Lung (tissue), 12 donors: Measurements from ENCODE around the gene KIAA0825. TPM values are rescaled to one million over a fixed set of nuclear protein-coding genes. Genes with fewer than 3 reads are reported as not detected.
A peak's percentile ranks its signal among the peaks of the same experiment; 100 is the strongest.

Experiments
- ATAC-seq: fragments of 200-7000 bp; cut with Tn5 transposase; one replicate; pipeline ENCODE4 v1.9.1; 2020; ENCODE audit warnings: moderate number of reproducible peaks; ENCODE audit not compliant: insufficient read depth, low FRiP score
- DNase-seq, 3 donors: peaks; one replicate each; pipeline ENCODE4 v3.0.0-alpha.2; 2013 to 2017
- H3K27ac ChIP-seq, 2 donors: one replicate each; pipeline ENCODE4 v1.5.1; 2013; ENCODE audit warnings: mild to moderate bottlenecking in 2 of 2, moderate library complexity in 2 of 2, control low read depth in 1 of 2, inconsistent platforms in 1 of 2, low read depth in 1 of 2, low read length in 1 of 2
- H3K27me3 ChIP-seq, 3 donors: one replicate each; pipeline ENCODE4 v1.5.1; 2013; ENCODE audit warnings: low read length in 2 of 3; ENCODE audit not compliant: control insufficient read depth in 3 of 3, insufficient read depth in 3 of 3
- H3K36me3 ChIP-seq, 4 donors: one replicate each; pipeline ENCODE4 v1.5.1; 2013; ENCODE audit warnings: low read length in 4 of 4, mild to moderate bottlenecking in 1 of 4, moderate library complexity in 1 of 4; ENCODE audit not compliant: control insufficient read depth in 4 of 4, insufficient read depth in 4 of 4
- H3K4me1 ChIP-seq, 5 donors: one replicate each; pipeline ENCODE4 v1.5.1; 2013; ENCODE audit warnings: low read length in 5 of 5, mild to moderate bottlenecking in 2 of 5, moderate library complexity in 1 of 5; ENCODE audit not compliant: control insufficient read depth in 5 of 5, insufficient read depth in 5 of 5
- H3K4me3 ChIP-seq: one replicate; pipeline ENCODE4 v1.5.1; 2013; ENCODE audit warnings: mild to moderate bottlenecking, control low read depth, moderate library complexity
- H3K9ac ChIP-seq, 2 donors: one replicate each; pipeline ENCODE4 v1.5.1; 2013; ENCODE audit warnings: low read length in 2 of 2, control low read depth in 1 of 2; ENCODE audit not compliant: insufficient read depth in 1 of 2
- H3K9me3 ChIP-seq, 4 donors: one replicate each; pipeline ENCODE4 v1.5.1; 2013; ENCODE audit warnings: low read length in 3 of 4, mild to moderate bottlenecking in 1 of 4, moderate library complexity in 1 of 4; ENCODE audit not compliant: control insufficient read depth in 4 of 4, insufficient read depth in 3 of 4
- WGBS, 2 donors: extraction: QIAGEN DNeasy Blood & Tissue Kit; methylation state at CpG; one replicate each; pipeline ENCODE4 v1.1.7; 2013; 5-methylcytosine and 5-hydroxymethylcytosine counted together
- polyA plus RNA-seq, 2 donors: library from polyadenylated mRNA; stranded (reverse); fragments of 200-250 nt; gene quantifications; one replicate each; pipeline ENCODE4 v1.2.1, GENCODE V29; 2013
- total RNA-seq, 2 donors: library from RNA; depleted of rRNA in 1 of 2; stranded (reverse); fragments of >200 nt in 1 of 2; gene quantifications; one replicate each; pipeline ENCODE4 v1.2.1, GENCODE V29; 2014 to 2021
- TF ChIP-seq, protein P1 (sequence below): IDR thresholded peaks from 2 replicates; pipeline ENCODE4 v1.5.1; 2012; ENCODE audit warnings: mild to moderate bottlenecking; ENCODE audit errors: control extremely low read depth, extremely low read depth
- donor health status: control.
- donor health status: control.
- donor health status: Bipolar disorder and iron deficiency.
- donor health status: healthy.
- donor health status: DM: yes; HTN: yes; CAD: no.

KIAA0825 gene
- total and polyA plus RNA-seq, 4 donors: 0.79 to 20.2 (median 3.6) TPM

GRCh38 chr5:94243612-94244011 is 374.8 kb downstream of the KIAA0825 start:
- no peak overlapping the region for H3K27ac ChIP-seq
- H3K4me1 ChIP-seq: peaks cover 0 to 18% (median 4%) of the 10 kb centered on the region in 5 donors
- no peaks in the 10 kb centered on the region for H3K9me3 ChIP-seq
- ATAC-seq: no peak
- TF ChIP-seq, protein P1, sequence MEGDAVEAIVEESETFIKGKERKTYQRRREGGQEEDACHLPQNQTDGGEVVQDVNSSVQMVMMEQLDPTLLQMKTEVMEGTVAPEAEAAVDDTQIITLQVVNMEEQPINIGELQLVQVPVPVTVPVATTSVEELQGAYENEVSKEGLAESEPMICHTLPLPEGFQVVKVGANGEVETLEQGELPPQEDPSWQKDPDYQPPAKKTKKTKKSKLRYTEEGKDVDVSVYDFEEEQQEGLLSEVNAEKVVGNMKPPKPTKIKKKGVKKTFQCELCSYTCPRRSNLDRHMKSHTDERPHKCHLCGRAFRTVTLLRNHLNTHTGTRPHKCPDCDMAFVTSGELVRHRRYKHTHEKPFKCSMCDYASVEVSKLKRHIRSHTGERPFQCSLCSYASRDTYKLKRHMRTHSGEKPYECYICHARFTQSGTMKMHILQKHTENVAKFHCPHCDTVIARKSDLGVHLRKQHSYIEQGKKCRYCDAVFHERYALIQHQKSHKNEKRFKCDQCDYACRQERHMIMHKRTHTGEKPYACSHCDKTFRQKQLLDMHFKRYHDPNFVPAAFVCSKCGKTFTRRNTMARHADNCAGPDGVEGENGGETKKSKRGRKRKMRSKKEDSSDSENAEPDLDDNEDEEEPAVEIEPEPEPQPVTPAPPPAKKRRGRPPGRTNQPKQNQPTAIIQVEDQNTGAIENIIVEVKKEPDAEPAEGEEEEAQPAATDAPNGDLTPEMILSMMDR: no peak
- WGBS, 2 donors: 71 to 79% methylated on average over 3 of the region's 3 CpGs
- H3K36me3 ChIP-seq: no peaks in the 10 kb centered on the region
- DNase-seq: no peak
- H3K27me3 ChIP-seq: no peaks in the 10 kb centered on the region
- no peak overlapping the region for H3K4me3 ChIP-seq
- no peak overlapping the region for H3K9ac ChIP-seq

GRCh38 chr5:94240993-94241651 is 377.3 kb downstream of the KIAA0825 start:
- Histone ChIP-seq H3K4me3 (no peak overlapping the region), H3K9ac (no peak overlapping the region), H3K27me3 (no peaks in the 10 kb centered on the region), H3K9me3 (peaks cover 0 to 1% (median 0%) of the 10 kb centered on the region in 4 donors), H3K4me1 (peaks cover 0 to 18% (median 4%) of the 10 kb centered on the region in 5 donors), H3K36me3 (no peaks in the 10 kb centered on the region), H3K27ac (no peak overlapping the region)
- WGBS, 2 donors: 71 to 89% methylated on average over 3 of the region's 3 CpGs
- TF ChIP-seq, protein P1: no peak
- DNase-seq (peak; percentile 66 to 92 (median 88)), ATAC-seq (peak; percentile 40)

GRCh38 chr5:94240596-94240992 is 377.8 kb downstream of the KIAA0825 start:
- H3K9me3 ChIP-seq: peaks cover 0 to 3% (median 1%) of the 10 kb centered on the region in 4 donors
- no peak overlapping the region for H3K9ac ChIP-seq
- 61 to 74% methylated on average over 5 of the region's 5 CpGs for WGBS, 2 donors
- H3K27me3 ChIP-seq: no peaks in the 10 kb centered on the region
- no peak overlapping the region for H3K27ac ChIP-seq
- H3K36me3 ChIP-seq: no peaks in the 10 kb centered on the region
- H3K4me1 ChIP-seq: peaks cover 0 to 18% (median 4%) of the 10 kb centered on the region in 5 donors
- ATAC-seq (no peak), DNase-seq (no peak)
- no peak overlapping the region for H3K4me3 ChIP-seq
- TF ChIP-seq, protein P1: no peak
